Neural progenitor cell (in vitro differentiated cells): ENCODE results near the gene DCAF4. TPM values are rescaled to one million over a fixed set of nuclear protein-coding genes. Genes with fewer than 3 reads are reported as not detected.

Experiments
- DNase-seq: peaks from one replicate; pipeline ENCODE4 v3.0.0-alpha.2; 2016; ENCODE audit warnings: low spot score
- H2AFZ ChIP-seq: fragments of 200-600 bp; sonication (generic); replicated peaks from 2 replicates; pipeline ENCODE4 v1.6.1; 2016; ENCODE audit warnings: antibody characterized with exemption
- H3F3A ChIP-seq: fragments of 200-600 bp; sonication (generic); 2 replicates; pipeline ENCODE4 v1.6.1; 2016; ENCODE audit warnings: antibody characterized with exemption, low read depth
- H3K27ac ChIP-seq: fragments of 200-600 bp; sonication (generic); 2 replicates; pipeline ENCODE4 v1.5.1; 2016; ENCODE audit warnings: mild to moderate bottlenecking
- H3K27me3 ChIP-seq: fragments of 200-600 bp; sonication (generic); 2 replicates; pipeline ENCODE4 v1.6.1; 2016; ENCODE audit warnings: mild to moderate bottlenecking, moderate library complexity
- H3K36me3 ChIP-seq: fragments of 200-600 bp; sonication (generic); 2 replicates; pipeline ENCODE4 v1.5.1; 2016
- H3K4me1 ChIP-seq: fragments of 200-600 bp; sonication (generic); 2 replicates; pipeline ENCODE4 v1.6.1; 2016; ENCODE audit warnings: mixed run types
- H3K4me2 ChIP-seq: fragments of 200-600 bp; sonication (generic); 2 replicates; pipeline ENCODE4 v1.6.1; 2016
- H3K4me3 ChIP-seq: fragments of 200-600 bp; sonication (generic); 2 replicates; pipeline ENCODE4 v1.5.1; 2016
- H3K79me2 ChIP-seq: fragments of 200-600 bp; sonication (generic); 2 replicates; pipeline ENCODE4 v1.6.1; 2016; ENCODE audit warnings: low read depth
- H3K9ac ChIP-seq: fragments of 200-600 bp; sonication (generic); 2 replicates; pipeline ENCODE4 v1.6.1; 2016
- H3K9me3 ChIP-seq: fragments of 200-600 bp; sonication (generic); 2 replicates; pipeline ENCODE4 v1.5.1; 2016; ENCODE audit warnings: low read depth
- H4K20me1 ChIP-seq: fragments of 200-600 bp; sonication (generic); 2 replicates; pipeline ENCODE4 v1.6.1; 2016; ENCODE audit warnings: low read depth
- H3K27ac Mint-ChIP-seq: 3 replicates; pipeline ENCODE4 v1.8.0; 2021; ENCODE audit warnings: mixed read lengths
- H3K27me3 Mint-ChIP-seq: 2 replicates; pipeline ENCODE4 v1.8.0; 2022; ENCODE audit warnings: low read depth, mild to moderate bottlenecking, inconsistent platforms, moderate library complexity, mixed read lengths; ENCODE audit not compliant: insufficient read depth
- H3K36me3 Mint-ChIP-seq: 3 replicates; pipeline ENCODE4 v1.8.0; 2021; ENCODE audit warnings: mixed read lengths
- H3K4me1 Mint-ChIP-seq: 3 replicates; pipeline ENCODE4 v1.8.0; 2021; ENCODE audit warnings: mixed read lengths
- H3K4me3 Mint-ChIP-seq: 3 replicates; pipeline ENCODE4 v1.8.0; 2021; ENCODE audit warnings: mild to moderate bottlenecking, moderate library complexity, mixed read lengths
- H3K9me3 Mint-ChIP-seq: 3 replicates; pipeline ENCODE4 v1.8.0; 2020; ENCODE audit warnings: mixed read lengths
- EZH2 ChIP-seq: fragments of 200-600 bp; sonication (generic); IDR thresholded peaks from 2 replicates; pipeline ENCODE4 v1.6.1; 2017; ENCODE audit warnings: antibody characterized with exemption, mild to moderate bottlenecking, moderate library complexity
- EZH2phosphoT487 ChIP-seq: fragments of 200-600 bp; sonication (generic); IDR thresholded peaks from 2 replicates; pipeline ENCODE4 v1.6.1; 2017; ENCODE audit warnings: antibody characterized with exemption
- total RNA-seq: library from RNA; depleted of rRNA; stranded (reverse); fragments of >200 nt; gene quantifications from 2 replicates; pipeline ENCODE4 v1.2.3, GENCODE V29; 2015; ENCODE audit warnings: low replicate concordance
- TF ChIP-seq, protein P1 (sequence below): fragments of 200-600 bp; sonication (generic); IDR thresholded peaks from 2 replicates; pipeline ENCODE4 v1.5.1; 2017; ENCODE audit warnings: antibody characterized with exemption, mild to moderate bottlenecking

DCAF4 gene
- total RNA-seq, 1 donor from 2014 or later, result 3.7 TPM

- no peak for TF ChIP-seq EZH2phosphoT487
- Mint-ChIP-seq H3K27ac (no peak overlapping the region), H3K36me3 (peaks cover 5% of the 10 kb centered on the region), H3K4me1 (no peaks in the 10 kb centered on the region), H3K27me3 (peaks cover 4% of the 10 kb centered on the region), H3K4me3 (no peak overlapping the region), H3K9me3 (no peaks in the 10 kb centered on the region)
- DNase-seq, result no peak
- Histone ChIP-seq H3F3A (no peaks in the 10 kb centered on the region), H3K4me2 (no peak overlapping the region), H3K27me3 (no peaks in the 10 kb centered on the region), H2AFZ (no peak overlapping the region), H3K79me2 (no peaks in the 10 kb centered on the region), H3K9me3 (no peaks in the 10 kb centered on the region), H3K4me1 (no peaks in the 10 kb centered on the region), H3K4me3 (no peak overlapping the region), H3K36me3 (no peaks in the 10 kb centered on the region), H4K20me1 (no peaks in the 10 kb centered on the region), H3K9ac (no peak overlapping the region), H3K27ac (no peak overlapping the region)
Measured at GRCh38 chr14:72945356-72946027, 19.2 kb downstream of the DCAF4 start.

DNA sequence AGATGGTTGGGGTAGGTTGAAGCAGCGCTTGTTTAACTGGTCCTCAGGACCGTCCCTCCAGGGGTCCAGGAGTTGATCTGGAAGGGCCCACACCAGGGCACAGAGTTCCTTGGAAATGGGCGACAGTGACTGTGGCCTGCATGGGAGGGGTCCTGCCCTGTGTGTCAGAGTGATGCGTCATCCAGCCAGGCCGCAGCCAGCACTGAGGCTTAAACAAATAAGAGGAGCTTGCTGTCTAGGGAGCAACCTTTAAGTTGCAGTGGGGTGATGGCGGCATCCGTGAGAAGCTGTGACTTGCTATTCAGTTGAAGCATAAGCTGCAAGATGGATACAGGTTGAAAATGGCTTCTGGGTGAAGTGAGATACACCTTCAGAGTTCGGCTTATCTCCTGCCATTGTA lies 20.2 kb downstream of the DCAF4 start:
- H3K4me1 Mint-ChIP-seq, result no peaks in the 10 kb centered on the region
- TF ChIP-seq EZH2phosphoT487, result no peak
- TF ChIP-seq EZH2, result no peak
- TF ChIP-seq, protein P1, sequence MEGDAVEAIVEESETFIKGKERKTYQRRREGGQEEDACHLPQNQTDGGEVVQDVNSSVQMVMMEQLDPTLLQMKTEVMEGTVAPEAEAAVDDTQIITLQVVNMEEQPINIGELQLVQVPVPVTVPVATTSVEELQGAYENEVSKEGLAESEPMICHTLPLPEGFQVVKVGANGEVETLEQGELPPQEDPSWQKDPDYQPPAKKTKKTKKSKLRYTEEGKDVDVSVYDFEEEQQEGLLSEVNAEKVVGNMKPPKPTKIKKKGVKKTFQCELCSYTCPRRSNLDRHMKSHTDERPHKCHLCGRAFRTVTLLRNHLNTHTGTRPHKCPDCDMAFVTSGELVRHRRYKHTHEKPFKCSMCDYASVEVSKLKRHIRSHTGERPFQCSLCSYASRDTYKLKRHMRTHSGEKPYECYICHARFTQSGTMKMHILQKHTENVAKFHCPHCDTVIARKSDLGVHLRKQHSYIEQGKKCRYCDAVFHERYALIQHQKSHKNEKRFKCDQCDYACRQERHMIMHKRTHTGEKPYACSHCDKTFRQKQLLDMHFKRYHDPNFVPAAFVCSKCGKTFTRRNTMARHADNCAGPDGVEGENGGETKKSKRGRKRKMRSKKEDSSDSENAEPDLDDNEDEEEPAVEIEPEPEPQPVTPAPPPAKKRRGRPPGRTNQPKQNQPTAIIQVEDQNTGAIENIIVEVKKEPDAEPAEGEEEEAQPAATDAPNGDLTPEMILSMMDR, result no peak
- no peak overlapping the region for H2AFZ ChIP-seq
- no peaks in the 10 kb centered on the region for H3K36me3 ChIP-seq
- H3K9me3 ChIP-seq, result no peaks in the 10 kb centered on the region
- H3K9ac ChIP-seq, result no peak overlapping the region
- no peak overlapping the region for H3K27ac ChIP-seq
- H3K27me3 ChIP-seq, result no peaks in the 10 kb centered on the region
- no peaks in the 10 kb centered on the region for H3K4me1 ChIP-seq
- H3K4me2 ChIP-seq, result no peak overlapping the region
- H4K20me1 ChIP-seq, result no peaks in the 10 kb centered on the region
- no peaks in the 10 kb centered on the region for H3K79me2 ChIP-seq
- no peaks in the 10 kb centered on the region for H3K9me3 Mint-ChIP-seq
- H3K27me3 Mint-ChIP-seq, result peaks cover 4% of the 10 kb centered on the region
- no peak overlapping the region for H3K4me3 Mint-ChIP-seq
- no peak overlapping the region for H3K27ac Mint-ChIP-seq
- H3F3A ChIP-seq, result no peaks in the 10 kb centered on the region
- no peak overlapping the region for H3K4me3 ChIP-seq
- no peak for DNase-seq
- peaks cover 5% of the 10 kb centered on the region for H3K36me3 Mint-ChIP-seq

DNA sequence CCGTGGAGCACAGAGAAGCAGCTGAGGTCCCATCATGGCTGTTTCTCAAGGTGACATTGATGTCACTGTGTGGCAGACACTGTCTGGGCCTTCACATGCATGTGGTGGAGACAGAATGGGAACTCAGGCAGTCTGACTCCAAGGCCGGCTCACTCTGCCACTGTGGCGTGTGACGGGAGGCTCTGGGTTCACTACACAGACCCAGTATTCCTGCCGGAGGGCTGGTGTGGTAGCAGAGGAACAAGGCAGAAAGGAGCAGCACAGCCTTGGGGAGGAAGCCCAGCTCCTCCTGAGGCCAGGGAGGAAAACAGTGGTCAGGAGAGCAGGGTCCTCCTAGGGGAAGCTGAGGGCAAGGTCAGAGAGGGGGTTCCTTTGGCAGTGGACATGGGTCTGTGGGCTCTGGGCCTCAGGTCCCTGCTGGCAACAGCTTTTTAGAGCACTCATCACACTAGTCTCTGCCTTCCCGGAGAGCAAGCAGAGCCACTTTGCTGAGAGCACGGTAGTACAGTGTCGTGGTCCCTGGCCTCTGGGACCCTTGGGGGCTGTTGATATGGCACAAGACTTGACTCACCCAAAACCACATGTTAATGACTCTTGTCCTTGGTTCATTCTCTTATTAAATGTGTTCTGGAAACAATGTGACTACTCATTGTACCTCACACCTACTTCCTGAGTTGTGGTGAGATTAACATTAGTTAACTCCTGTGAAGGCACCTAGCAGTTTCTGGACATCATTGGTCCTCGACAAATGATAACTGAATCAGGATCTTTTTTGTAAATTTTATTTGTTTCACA lies 21.3 kb downstream of the DCAF4 start:
- Histone ChIP-seq H3K36me3 (no peaks in the 10 kb centered on the region), H4K20me1 (no peaks in the 10 kb centered on the region), H3K4me1 (no peaks in the 10 kb centered on the region), H3K79me2 (no peaks in the 10 kb centered on the region), H3K4me2 (no peak overlapping the region), H3K9me3 (no peaks in the 10 kb centered on the region), H3K4me3 (no peak overlapping the region), H3K27ac (no peak overlapping the region), H3K9ac (no peak overlapping the region), H3K27me3 (no peaks in the 10 kb centered on the region), H2AFZ (no peak overlapping the region), H3F3A (no peaks in the 10 kb centered on the region)
- H3K4me1 Mint-ChIP-seq, result no peaks in the 10 kb centered on the region
- no peaks in the 10 kb centered on the region for H3K9me3 Mint-ChIP-seq
- H3K4me3 Mint-ChIP-seq, result no peak overlapping the region
- peaks cover 4% of the 10 kb centered on the region for H3K27me3 Mint-ChIP-seq
- no peak overlapping the region for H3K27ac Mint-ChIP-seq
- no peak for DNase-seq
- peaks cover 3% of the 10 kb centered on the region for H3K36me3 Mint-ChIP-seq
- TF ChIP-seq EZH2 (no peak), EZH2phosphoT487 (no peak)
- TF ChIP-seq, protein P1, result no peak
